GM12873 (cell line): ENCODE results near the gene CIRBP.
A peak's percentile ranks its signal among the peaks of the same experiment; 100 is the strongest.

Experiments
- CTCF ChIP-seq: IDR thresholded peaks from 2 replicates; pipeline ENCODE4 v1.5.1; 2012; ENCODE audit warnings: low read depth, mild to moderate bottlenecking, moderate library complexity, low read length, control low read depth; ENCODE audit not compliant: insufficient read depth; ENCODE audit errors: missing control alignments

CIRBP gene

GRCh38 chr19:1258163-1258492 lies 11.0 kb upstream of the CIRBP start:
- no peak for TF ChIP-seq CTCF

- no peak for TF ChIP-seq CTCF
Observed at GRCh38 chr19:1258707-1259205, 10.4 kb upstream of the CIRBP start.

- no peak for TF ChIP-seq CTCF
Observed at GRCh38 chr19:1259206-1259875, 9.8 kb upstream of the CIRBP start.

GRCh38 chr19:1259876-1260748 lies 9.0 kb upstream of the CIRBP start:
- no peak for TF ChIP-seq CTCF

GRCh38 chr19:1260749-1261537 lies 8.2 kb upstream of the CIRBP start:
- TF ChIP-seq CTCF: no peak

- peak; percentile 42 for TF ChIP-seq CTCF
Observed at GRCh38 chr19:1261538-1261797, 7.7 kb upstream of the CIRBP start.
